Mesenteric fat pad (tissue), 1 donor: ENCODE data around the gene EPC2. TPM values are rescaled to one million over a fixed set of nuclear protein-coding genes. Genes with fewer than 3 reads are reported as not detected.
"Not testable (repeated sequence)": the region's sequence is repeated elsewhere in the genome, so short reads cannot be mapped to it uniquely, and the experiment has no call there.

Source experiments
- DNase-seq: peaks from one replicate; pipeline ENCODE4 v3.0.0-alpha.2; 2020; ENCODE audit warnings: low spot score
- total RNA-seq: library from RNA; stranded (reverse); fragmentation: NEBNext Ultra II Directional; extraction: Animal tissue kit (Norgen Biotek cat#: 25700); gene quantifications from one replicate; pipeline ENCODE4 v1.2.1, GENCODE V29; 2021
- donor health status: DM: yes; HTN: yes; CAD: no.

Gene EPC2
- total RNA-seq, 1 donor from 2014 or later, result 29.0 TPM

- DNase-seq, result no peak
These were observed 77.0 kb downstream of the EPC2 start for GRCh38 chr2:148721520-148721931.

GRCh38 chr2:148721991-148722777, 77.6 kb downstream of the EPC2 start:
- no peak for DNase-seq

- no peak for DNase-seq
These were observed 81.0 kb downstream of the EPC2 start for GRCh38 chr2:148725564-148725963.

- DNase-seq, result no peak
These were observed 81.7 kb downstream of the EPC2 start for GRCh38 chr2:148726228-148726627.

- DNase-seq, result no peak
These were observed 85.5 kb downstream of the EPC2 start for GRCh38 chr2:148730085-148730484.

GRCh38 chr2:148737742-148738141, 93.2 kb downstream of the EPC2 start:
- no peak for DNase-seq

GRCh38 chr2:148739454-148740105, 95.0 kb downstream of the EPC2 start:
- no peak for DNase-seq

GRCh38 chr2:148742373-148742772, 97.8 kb downstream of the EPC2 start:
- no peak for DNase-seq

- no peak for DNase-seq
These were observed 100.8 kb downstream of the EPC2 start for GRCh38 chr2:148745151-148745851.

- DNase-seq, result no peak
These were observed 102.4 kb downstream of the EPC2 start for GRCh38 chr2:148746973-148747372.

- no peak for DNase-seq
These were observed 107.4 kb downstream of the EPC2 start for GRCh38 chr2:148751907-148752306.

GRCh38 chr2:148752977-148753376, 108.4 kb downstream of the EPC2 start:
- DNase-seq, result no peak

GRCh38 chr2:148754864-148755263, 110.3 kb downstream of the EPC2 start:
- no peak for DNase-seq

- DNase-seq, result no peak
These were observed 111.9 kb downstream of the EPC2 start for GRCh38 chr2:148756292-148756975.

- no peak for DNase-seq
These were observed 120.3 kb downstream of the EPC2 start for GRCh38 chr2:148764815-148765214.

- no peak for DNase-seq
These were observed 125.5 kb downstream of the EPC2 start for GRCh38 chr2:148770047-148770446.

GRCh38 chr2:148781544-148781943, 137.0 kb downstream of the EPC2 start:
- no peak for DNase-seq

GRCh38 chr2:148789059-148789458, 144.5 kb downstream of the EPC2 start:
- DNase-seq, result no peak

- not testable (repeated sequence) for DNase-seq
These were observed 145.6 kb downstream of the EPC2 start for GRCh38 chr2:148790172-148790571.

- no peak for DNase-seq
These were observed 150.0 kb downstream of the EPC2 start for GRCh38 chr2:148794558-148794957.

GRCh38 chr2:148796735-148797512, 152.4 kb downstream of the EPC2 start:
- DNase-seq, result no peak
